ENCODE results near the gene FICD. TPM values are rescaled to one million over a fixed set of nuclear protein-coding genes. Genes with fewer than 3 reads are reported as not detected.
A peak's percentile ranks its signal among the peaks of the same experiment; 100 is the strongest.

The FICD gene
- total and polyA plus RNA-seq, 4 donors: 3.5 to 17.1 (median 7.1) TPM

- 58 to 60% methylated on average over 5 of the region's 5 CpGs for WGBS, 2 donors
- ATAC-seq (ENCODE audit: insufficient read depth, low FRiP score): no peak
- Histone ChIP-seq H3K27me3 (ENCODE audit: control insufficient read depth in 3 of 3, insufficient read depth in 3 of 3, low read length in 2 of 3) (no peaks in the 10 kb centered on the region), H3K36me3 (ENCODE audit: control insufficient read depth in 4 of 4, insufficient read depth in 4 of 4, low read length in 4 of 4) (peaks cover 0 to 26% (median 9%) of the 10 kb centered on the region in 4 donors), H3K4me1 (ENCODE audit: control insufficient read depth in 5 of 5, insufficient read depth in 5 of 5, low read length in 5 of 5) (peaks cover 0 to 6% (median 3%) of the 10 kb centered on the region in 5 donors), H3K4me3 (peak overlapping the region; percentile 89), H3K27ac (ENCODE audit: low read depth in 1 of 2, low read length in 1 of 2) (no peak overlapping the region), H3K9me3 (ENCODE audit: control insufficient read depth in 4 of 4, insufficient read depth in 3 of 4, low read length in 3 of 4) (no peaks in the 10 kb centered on the region), H3K9ac (ENCODE audit: insufficient read depth in 1 of 2, low read length in 2 of 2) (peak overlapping the region in 1 of 2 donors; percentile 28)
- DNase-seq: no peak
- TF ChIP-seq, protein P1, sequence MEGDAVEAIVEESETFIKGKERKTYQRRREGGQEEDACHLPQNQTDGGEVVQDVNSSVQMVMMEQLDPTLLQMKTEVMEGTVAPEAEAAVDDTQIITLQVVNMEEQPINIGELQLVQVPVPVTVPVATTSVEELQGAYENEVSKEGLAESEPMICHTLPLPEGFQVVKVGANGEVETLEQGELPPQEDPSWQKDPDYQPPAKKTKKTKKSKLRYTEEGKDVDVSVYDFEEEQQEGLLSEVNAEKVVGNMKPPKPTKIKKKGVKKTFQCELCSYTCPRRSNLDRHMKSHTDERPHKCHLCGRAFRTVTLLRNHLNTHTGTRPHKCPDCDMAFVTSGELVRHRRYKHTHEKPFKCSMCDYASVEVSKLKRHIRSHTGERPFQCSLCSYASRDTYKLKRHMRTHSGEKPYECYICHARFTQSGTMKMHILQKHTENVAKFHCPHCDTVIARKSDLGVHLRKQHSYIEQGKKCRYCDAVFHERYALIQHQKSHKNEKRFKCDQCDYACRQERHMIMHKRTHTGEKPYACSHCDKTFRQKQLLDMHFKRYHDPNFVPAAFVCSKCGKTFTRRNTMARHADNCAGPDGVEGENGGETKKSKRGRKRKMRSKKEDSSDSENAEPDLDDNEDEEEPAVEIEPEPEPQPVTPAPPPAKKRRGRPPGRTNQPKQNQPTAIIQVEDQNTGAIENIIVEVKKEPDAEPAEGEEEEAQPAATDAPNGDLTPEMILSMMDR (IDR thresholded peaks at IDR 0.05; ENCODE audit: control extremely low read depth, extremely low read depth): no peak
These were observed 839 bp downstream of the FICD start for GRCh38 chr12:108515916-108516315.

GRCh38 chr12:108516511-108517275 is 1.6 kb downstream of the FICD start:
- no peak for ATAC-seq (ENCODE audit: insufficient read depth, low FRiP score)
- DNase-seq: no peak

DNA sequence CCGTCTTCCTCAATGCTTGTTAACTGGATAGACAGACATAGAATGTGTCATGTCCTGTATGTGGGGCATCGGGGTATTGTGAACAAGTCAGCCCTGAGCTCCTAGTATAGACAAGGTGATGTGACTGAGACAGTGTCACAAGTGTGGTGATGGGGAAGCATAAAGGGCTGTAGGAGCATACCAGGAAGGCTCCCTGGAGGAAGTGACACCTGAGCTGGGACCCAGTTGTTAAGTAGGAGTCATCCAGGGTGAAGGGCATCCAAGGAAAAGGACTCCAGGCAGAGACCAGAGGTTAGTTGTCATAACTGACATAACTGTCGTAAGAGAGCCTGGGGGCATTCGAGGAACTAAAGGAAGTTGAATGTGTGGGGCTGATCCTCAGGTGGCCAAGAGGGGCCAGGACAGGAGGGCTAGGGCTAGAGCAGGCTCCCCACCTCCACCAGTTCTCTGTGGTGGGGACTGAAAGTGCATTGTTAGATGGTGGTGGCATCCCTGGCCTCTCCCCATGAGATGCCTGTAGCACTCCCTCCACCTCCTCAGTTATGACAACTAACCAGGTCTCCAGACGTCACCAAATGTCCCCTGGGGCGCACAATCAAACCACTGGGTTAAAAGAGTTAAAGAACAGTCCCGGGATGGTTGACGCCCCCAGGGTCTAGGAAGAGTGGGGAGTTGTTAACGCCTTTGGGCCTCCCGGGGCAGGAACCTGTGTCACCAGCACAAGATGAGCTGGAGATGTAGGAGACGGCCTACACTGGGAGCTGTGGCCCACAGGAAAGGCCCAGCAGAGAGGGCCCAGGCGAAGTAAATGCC is 2.4 kb downstream of the FICD start:
- TF ChIP-seq, protein P1 (IDR thresholded peaks at IDR 0.05; ENCODE audit: control extremely low read depth, extremely low read depth): no peak
- no peaks in the 10 kb centered on the region for H3K9me3 ChIP-seq (ENCODE audit: control insufficient read depth in 4 of 4, insufficient read depth in 3 of 4, low read length in 3 of 4)
- no peak overlapping the region for H3K27ac ChIP-seq (ENCODE audit: low read depth in 1 of 2, low read length in 1 of 2)
- ATAC-seq (ENCODE audit: insufficient read depth, low FRiP score): no peak
- H3K36me3 ChIP-seq (ENCODE audit: control insufficient read depth in 4 of 4, insufficient read depth in 4 of 4, low read length in 4 of 4): peaks cover 12 to 32% (median 18%) of the 10 kb centered on the region in 4 donors
- peaks cover 0 to 6% (median 3%) of the 10 kb centered on the region in 5 donors for H3K4me1 ChIP-seq (ENCODE audit: control insufficient read depth in 5 of 5, insufficient read depth in 5 of 5, low read length in 5 of 5)
- H3K4me3 ChIP-seq: no peak overlapping the region
- DNase-seq: no peak
- no peak overlapping the region for H3K9ac ChIP-seq (ENCODE audit: insufficient read depth in 1 of 2, low read length in 2 of 2)
- H3K27me3 ChIP-seq (ENCODE audit: control insufficient read depth in 3 of 3, insufficient read depth in 3 of 3, low read length in 2 of 3): no peaks in the 10 kb centered on the region
- WGBS, 2 donors: 85 to 87% methylated on average over 12 of the region's 12 CpGs

More at GRCh38 chr12:108516511-108517275, 1.6 kb downstream of the FICD start:
- 88 to 94% methylated on average over 23 of the region's 23 CpGs for WGBS, 2 donors
- H3K9me3 ChIP-seq (ENCODE audit: control insufficient read depth in 4 of 4, insufficient read depth in 3 of 4, low read length in 3 of 4): no peaks in the 10 kb centered on the region
- no peak overlapping the region for H3K27ac ChIP-seq (ENCODE audit: low read depth in 1 of 2, low read length in 1 of 2)
- H3K4me3 ChIP-seq: no peak overlapping the region
- TF ChIP-seq, protein P1 (IDR thresholded peaks at IDR 0.05; ENCODE audit: control extremely low read depth, extremely low read depth): no peak
- no peak overlapping the region for H3K9ac ChIP-seq (ENCODE audit: insufficient read depth in 1 of 2, low read length in 2 of 2)
- H3K27me3 ChIP-seq (ENCODE audit: control insufficient read depth in 3 of 3, insufficient read depth in 3 of 3, low read length in 2 of 3): no peaks in the 10 kb centered on the region
- peaks cover 0 to 6% (median 3%) of the 10 kb centered on the region in 5 donors for H3K4me1 ChIP-seq (ENCODE audit: control insufficient read depth in 5 of 5, insufficient read depth in 5 of 5, low read length in 5 of 5)
- H3K36me3 ChIP-seq (ENCODE audit: control insufficient read depth in 4 of 4, insufficient read depth in 4 of 4, low read length in 4 of 4): peaks cover 4 to 30% (median 14%) of the 10 kb centered on the region in 4 donors
